Stomach (tissue), 4 donors: ENCODE data around the gene ARID1B.

Experiments used
- EP300 ChIP-seq: sonication (generic); formaldehyde crosslinking; IDR thresholded peaks from one replicate; pipeline ENCODE4 v1.6.1; 2017; ENCODE audit warnings: antibody characterized with exemption
- TF ChIP-seq, protein P1 (sequence below), 7 experiments: fragments of 450-650 bp in 4 of 7; fragments of 200-600 bp in 3 of 7; sonication (generic) in 3 of 7; IDR thresholded peaks; one replicate each; pipeline ENCODE4 v1.5.1; 2016 to 2019; ENCODE audit warnings: antibody characterized with exemption in 7 of 7, control low read depth in 2 of 7, mild to moderate bottlenecking in 1 of 7

- TF ChIP-seq, protein P1, sequence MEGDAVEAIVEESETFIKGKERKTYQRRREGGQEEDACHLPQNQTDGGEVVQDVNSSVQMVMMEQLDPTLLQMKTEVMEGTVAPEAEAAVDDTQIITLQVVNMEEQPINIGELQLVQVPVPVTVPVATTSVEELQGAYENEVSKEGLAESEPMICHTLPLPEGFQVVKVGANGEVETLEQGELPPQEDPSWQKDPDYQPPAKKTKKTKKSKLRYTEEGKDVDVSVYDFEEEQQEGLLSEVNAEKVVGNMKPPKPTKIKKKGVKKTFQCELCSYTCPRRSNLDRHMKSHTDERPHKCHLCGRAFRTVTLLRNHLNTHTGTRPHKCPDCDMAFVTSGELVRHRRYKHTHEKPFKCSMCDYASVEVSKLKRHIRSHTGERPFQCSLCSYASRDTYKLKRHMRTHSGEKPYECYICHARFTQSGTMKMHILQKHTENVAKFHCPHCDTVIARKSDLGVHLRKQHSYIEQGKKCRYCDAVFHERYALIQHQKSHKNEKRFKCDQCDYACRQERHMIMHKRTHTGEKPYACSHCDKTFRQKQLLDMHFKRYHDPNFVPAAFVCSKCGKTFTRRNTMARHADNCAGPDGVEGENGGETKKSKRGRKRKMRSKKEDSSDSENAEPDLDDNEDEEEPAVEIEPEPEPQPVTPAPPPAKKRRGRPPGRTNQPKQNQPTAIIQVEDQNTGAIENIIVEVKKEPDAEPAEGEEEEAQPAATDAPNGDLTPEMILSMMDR (IDR thresholded peaks at IDR 0.05), result no peak
- no peak for TF ChIP-seq EP300
Measured at GRCh38 chr6:157058574-157058973, 281.4 kb downstream of the ARID1B start.
